ENCODE results near the gene GJD2.
A peak's percentile ranks its signal among the peaks of the same experiment; 100 is the strongest.

Gene GJD2

DNA sequence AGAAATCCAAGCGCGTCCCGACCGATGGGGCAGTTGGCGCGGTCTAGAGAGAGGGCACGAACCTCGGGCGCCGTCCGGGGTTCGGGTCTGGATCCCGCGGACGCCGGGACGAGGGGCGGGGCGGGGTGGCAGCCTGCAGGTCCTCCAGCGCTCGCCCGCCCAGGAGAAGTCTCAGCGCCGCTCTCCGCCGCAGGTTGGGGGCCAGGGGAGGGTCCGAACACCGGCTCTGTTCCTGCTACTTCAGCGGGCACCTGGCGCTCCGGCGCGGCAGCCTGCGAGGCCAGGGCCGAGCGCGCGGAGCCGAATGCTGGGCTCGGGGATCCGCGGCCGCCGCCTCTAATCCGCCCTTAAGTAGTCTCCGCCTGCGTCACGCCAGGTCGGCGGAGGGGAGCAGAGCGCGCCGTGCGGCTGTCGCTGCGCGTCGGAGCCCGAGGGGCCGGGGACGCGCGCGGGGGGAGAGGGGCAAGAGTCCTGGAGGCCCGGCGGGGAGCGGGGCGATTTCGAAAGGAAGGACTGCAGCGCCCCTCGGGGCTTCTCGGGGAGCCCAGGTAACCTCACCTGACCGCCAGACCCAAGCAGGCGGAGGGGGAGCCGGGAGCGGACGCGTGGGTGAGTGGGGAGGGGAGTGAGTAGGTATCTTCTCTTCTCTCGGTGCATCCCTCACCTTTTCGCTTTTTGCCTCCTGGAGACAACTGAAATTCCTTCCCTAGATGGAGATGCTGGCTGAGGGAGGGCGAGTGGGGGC, at the start of gene GJD2:
Gene GJD2, minus strand, starts transcription at position 325 of the 745 bp plus-strand sequence. CDS start 510 bp downstream, outside the sequence.
- ChIA-PET CTCF (no interaction called here), POLR2A (ENCODE audit: low non-redundant PET) (no interaction called here)
- no peak for TF ChIP-seq CTCF (conservative IDR thresholded peaks at IDR 0.05; ENCODE audit: low read depth)
- no peak within 1 kb of the TSS for H3K27ac ChIP-seq
- DNase-seq (ENCODE audit: low spot score), result no peak

DNA sequence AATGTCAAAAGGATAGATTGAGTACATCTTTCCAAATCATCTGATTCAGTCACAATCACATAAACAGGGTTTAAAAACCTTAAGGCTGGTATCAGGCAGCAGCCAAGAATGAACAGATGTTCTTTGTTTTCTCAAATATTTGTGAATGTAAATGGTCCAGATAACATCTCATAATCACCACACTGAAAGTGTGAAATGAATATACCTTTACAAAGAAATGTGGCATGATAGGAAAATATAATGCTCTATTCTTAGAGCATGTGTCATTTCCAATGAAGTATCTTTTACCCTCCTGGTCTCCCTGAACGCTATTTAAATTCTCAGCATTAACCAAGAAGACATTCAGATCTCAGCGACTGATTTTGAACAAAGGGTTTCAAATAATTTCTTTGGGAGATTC, 49.3 kb upstream of the GJD2 start:
- CTCF ChIA-PET, result no interaction called here

DNA sequence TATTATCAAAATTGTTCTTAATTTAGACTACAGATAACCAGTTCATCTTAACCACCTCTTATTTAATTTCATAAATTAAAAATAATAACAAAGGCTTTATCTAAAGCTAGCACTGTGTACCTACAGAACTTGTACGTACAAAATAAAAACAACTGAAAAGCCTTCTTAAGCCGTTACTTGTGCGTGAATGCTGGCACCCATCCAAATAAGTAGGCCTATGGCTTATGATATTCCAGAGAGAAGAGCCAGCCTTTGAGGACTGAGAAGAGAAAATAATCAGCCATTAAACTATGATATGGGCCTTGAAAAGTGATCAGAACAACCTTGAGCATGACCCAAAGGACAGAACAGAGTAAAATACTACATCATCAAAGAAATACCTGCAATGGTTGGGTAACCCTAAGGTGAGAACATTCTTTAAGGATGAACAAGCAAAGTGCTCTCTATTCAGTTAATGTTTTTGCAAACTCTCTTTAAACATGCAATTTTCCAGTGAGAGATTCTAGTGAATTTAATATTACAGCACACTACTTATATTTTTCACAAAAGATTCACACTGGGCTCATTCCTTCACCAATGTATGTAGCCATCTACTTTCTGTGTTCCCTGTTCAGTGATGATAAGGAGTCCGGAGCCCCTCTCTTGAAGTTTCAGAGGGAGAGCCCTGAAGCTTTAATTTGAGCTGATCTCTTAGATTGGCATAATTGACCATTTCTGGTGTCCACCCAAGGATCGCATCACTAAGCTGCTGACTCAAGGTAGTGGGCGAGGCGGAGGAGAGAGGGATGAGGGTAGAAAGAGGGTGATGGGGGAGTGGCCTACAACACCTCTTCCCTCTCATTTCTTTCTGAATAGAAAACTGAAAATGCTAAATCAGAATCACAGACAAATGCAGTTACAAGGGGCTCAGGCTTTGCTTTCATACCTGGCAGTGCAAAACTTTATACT, 48.3 kb upstream of the GJD2 start:
- no peak for TF ChIP-seq CTCF (conservative IDR thresholded peaks at IDR 0.05; ENCODE audit: low read depth)
- no peak for DNase-seq (ENCODE audit: low spot score)
- CTCF ChIA-PET, result interaction anchor here (0.7 kb wide), 1 partner anchor 10 kb away, joined by 4 read pairs; no protein-coding TSS in a partner anchor
- POLR2A ChIA-PET (ENCODE audit: low non-redundant PET), result no interaction called here
- H3K27ac ChIP-seq, result no peak overlapping the region

More for the DNA sequence above, 49.3 kb upstream of the GJD2 start:
- DNase-seq (ENCODE audit: low spot score), result no peak
- no peak overlapping the region for H3K27ac ChIP-seq
- no peak for TF ChIP-seq CTCF (conservative IDR thresholded peaks at IDR 0.05; ENCODE audit: low read depth)
- POLR2A ChIA-PET (ENCODE audit: low non-redundant PET), result no interaction called here

DNA sequence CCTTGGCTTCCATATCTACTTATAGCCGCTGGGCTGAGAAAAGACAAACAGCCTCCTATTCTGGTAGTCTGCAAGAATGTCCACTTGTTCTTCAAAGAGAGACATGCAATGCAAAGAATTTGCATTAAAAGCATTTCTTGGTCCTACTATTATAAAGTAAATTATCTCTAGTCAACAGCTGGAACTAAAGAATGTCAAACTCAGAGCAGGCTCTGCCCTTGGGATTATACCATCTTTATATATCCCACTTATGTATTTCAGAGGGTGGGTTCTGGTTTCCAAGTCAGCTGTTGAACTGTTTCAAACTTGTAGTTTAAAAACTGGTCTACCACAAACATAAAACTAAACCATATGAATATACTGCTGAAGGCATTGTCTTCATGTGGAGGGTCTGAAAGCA, 47.6 kb upstream of the GJD2 start:
- POLR2A ChIA-PET (ENCODE audit: low non-redundant PET), result no interaction called here

DNA sequence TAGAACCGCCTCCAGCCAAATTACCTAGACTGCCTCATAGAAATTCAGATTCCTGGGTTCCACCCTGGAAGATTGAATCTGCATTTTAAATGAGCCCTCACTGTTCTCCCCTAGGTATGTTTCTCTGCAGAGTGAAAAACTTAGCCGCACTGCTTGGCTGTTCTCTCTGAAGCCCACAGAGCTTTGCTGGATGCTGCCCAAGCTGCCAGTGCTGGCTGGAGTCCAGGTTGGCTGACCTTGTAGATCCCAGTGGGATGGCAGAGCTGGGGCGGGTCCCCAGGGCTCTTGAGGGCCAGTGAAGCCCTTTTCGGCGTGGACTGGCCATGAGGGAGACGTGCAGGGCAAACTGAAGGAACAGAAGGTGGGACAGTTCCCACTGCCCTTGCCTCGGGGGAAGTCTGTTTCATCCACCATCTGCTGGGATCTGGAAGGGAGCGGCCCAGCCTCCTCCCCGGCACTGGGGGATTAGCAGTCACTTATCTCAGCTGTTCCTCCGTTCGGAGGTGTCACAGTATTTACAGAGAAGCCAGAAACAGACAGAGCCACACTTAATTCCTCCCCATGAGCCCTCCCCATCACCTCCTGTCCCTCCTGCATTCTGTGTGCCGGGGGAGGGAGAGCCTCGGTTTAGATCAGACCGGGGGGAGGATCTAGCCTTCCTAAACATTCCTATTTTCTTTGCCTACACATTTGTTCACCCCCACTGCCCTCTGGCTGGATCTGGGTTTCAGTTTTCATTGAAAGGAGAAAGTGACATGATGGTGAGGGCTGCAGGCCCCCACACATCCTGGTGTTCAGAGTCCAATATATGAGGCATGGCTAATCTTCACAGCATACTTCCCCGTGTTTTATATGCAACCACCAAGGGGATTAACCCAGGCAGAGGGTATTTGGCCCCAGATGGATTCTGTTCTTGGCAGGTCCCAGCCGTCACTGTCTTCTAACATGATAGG, 44.6 kb upstream of the GJD2 start:
- H3K27ac ChIP-seq, result peak overlapping the region; percentile 6; the same call in 1 of the 2 replicates
- ChIA-PET CTCF (no interaction called here), POLR2A (ENCODE audit: low non-redundant PET) (no interaction called here)
- no peak for DNase-seq (ENCODE audit: low spot score)
- TF ChIP-seq CTCF (conservative IDR thresholded peaks at IDR 0.05; ENCODE audit: low read depth), result no peak

More for the DNA sequence above, 47.6 kb upstream of the GJD2 start:
- no peak overlapping the region for H3K27ac ChIP-seq
- TF ChIP-seq CTCF (conservative IDR thresholded peaks at IDR 0.05; ENCODE audit: low read depth), result no peak
- DNase-seq (ENCODE audit: low spot score), result no peak
- CTCF ChIA-PET, result interaction anchor here (0.7 kb wide), 1 partner anchor 10 kb away, joined by 4 read pairs; no protein-coding TSS in a partner anchor

Data from RWPE1 (cell line).